ENCODE data around the gene KLK6.

Gene KLK6

GRCh38 chr19:50969413-50969760, at the start of gene KLK6:
Gene KLK6 (minus strand): TSS chr19:50969591. CDS start chr19:50968104, 1,487 bp downstream.
- H3K4me3 ChIP-seq (ENCODE audit: low read depth, low read length), result no peak within 1 kb of the TSS
- DNase-seq (ENCODE audit: low read depth), result no peak

GRCh38 chr19:51018745-51019543, 49.6 kb upstream of the KLK6 start:
- no peak for TF ChIP-seq CTCF (IDR thresholded peaks at IDR 0.05; ENCODE audit: control insufficient read depth, extremely low read depth, insufficient read depth)
- no peak overlapping the region for H3K4me3 ChIP-seq (ENCODE audit: low read depth, low read length)
- DNase-seq (ENCODE audit: low read depth), result no peak

More at GRCh38 chr19:50969413-50969760, at the start of gene KLK6:
- no peak for TF ChIP-seq CTCF (IDR thresholded peaks at IDR 0.05; ENCODE audit: control insufficient read depth, extremely low read depth, insufficient read depth)

DNA sequence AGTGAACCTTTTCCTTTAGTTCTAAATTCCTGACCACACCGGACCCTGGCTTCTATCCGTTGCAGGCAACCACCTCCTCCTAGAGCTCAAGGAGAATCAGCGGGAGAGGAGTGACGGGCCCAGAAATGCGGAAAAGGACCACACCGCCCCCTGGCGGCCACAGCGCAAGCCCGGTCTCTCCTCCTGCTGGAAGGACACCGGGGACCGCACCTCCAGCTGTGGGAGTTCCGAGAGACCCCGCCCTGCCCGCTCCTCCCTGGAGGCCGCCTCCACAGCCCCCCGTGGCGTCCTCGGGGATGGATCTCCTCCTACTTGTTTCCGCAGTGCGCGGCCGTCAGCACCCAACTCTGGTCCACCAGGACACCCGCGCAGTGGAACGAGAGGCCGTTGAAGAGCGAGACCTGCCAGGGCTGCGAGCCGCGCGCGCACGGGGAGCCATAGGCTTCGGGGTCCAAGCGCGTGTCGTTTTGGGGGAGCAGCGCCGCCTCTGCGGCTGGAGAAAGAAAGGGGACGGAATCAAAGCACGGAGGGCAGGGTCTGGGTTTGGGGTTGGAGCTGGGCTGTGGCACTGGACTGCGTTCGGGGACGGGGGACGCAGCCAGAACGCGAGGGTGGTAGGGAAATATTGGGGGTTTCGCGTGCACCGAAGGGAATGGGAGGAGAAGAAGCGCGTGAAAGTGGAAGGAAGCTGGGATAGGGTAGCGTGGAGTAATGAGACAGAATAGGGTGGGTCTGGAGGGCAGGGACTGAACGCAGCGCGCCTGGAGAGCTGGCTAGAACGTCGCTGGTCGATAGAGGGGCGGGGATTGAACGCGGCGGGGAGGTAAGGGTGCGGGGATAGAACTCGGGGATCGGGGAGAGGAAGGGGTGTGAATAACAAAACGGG, 47.6 kb upstream of the KLK6 start:
- peak; percentile 82 for TF ChIP-seq CTCF (IDR thresholded peaks at IDR 0.05; ENCODE audit: control insufficient read depth, extremely low read depth, insufficient read depth)
- DNase-seq (ENCODE audit: low read depth), result no peak
- H3K4me3 ChIP-seq (ENCODE audit: low read depth, low read length), result 0 out of 2 replicates have a peak overlapping the region, but pooled peaks have one; percentile 13

GRCh38 chr19:51015691-51016267, 46.4 kb upstream of the KLK6 start:
- no peak for DNase-seq (ENCODE audit: low read depth)
- H3K4me3 ChIP-seq (ENCODE audit: low read depth, low read length), result no peak overlapping the region
- TF ChIP-seq CTCF (IDR thresholded peaks at IDR 0.05; ENCODE audit: control insufficient read depth, extremely low read depth, insufficient read depth), result no peak

DNA sequence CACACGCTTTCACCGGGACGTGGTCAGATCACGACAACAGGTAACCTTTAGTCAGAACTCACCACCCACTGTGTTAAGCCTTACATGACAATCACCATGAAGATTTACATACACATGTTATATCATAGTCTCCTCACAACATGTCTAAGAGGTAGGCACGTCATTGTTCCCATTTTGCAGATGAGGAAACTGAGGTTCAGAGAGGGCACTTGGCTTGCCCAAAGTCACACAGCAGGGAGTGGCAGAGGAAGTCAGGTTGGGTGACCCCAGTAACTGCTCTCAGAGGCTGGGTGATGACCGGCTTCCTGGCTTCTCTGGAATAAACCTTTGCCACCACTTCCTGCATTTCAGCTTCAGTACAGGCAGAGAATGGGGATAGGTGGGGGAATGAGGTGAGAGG, 44.9 kb upstream of the KLK6 start:
- no peak overlapping the region for H3K4me3 ChIP-seq (ENCODE audit: low read depth, low read length)
- TF ChIP-seq CTCF (IDR thresholded peaks at IDR 0.05; ENCODE audit: control insufficient read depth, extremely low read depth, insufficient read depth), result no peak
- no peak for DNase-seq (ENCODE audit: low read depth)

DNA sequence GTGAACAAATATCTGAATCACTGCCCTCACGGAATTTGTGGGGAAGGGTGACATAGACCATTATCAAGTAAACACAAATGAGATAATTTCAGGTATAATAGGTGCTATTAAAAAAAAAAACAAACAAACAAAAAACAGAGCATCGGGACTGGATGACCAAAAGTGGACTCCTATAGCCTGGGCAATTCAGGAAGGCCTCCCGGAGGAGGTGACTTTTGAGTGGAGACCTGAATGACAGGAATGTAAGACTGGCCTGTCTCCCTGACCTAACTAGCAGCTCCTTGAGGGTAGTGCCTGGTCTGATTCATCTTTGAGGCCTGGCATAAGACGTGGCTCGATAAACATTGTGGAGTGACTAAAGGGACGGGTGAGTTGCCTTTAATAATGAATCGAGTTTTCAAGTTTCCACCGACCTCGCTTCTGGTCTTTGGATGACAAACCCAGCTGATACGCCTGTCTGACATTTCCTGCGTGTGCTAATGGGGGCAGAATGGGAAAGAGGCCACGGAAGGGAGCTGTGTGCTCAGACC, 43.3 kb upstream of the KLK6 start:
- TF ChIP-seq CTCF (IDR thresholded peaks at IDR 0.05; ENCODE audit: control insufficient read depth, extremely low read depth, insufficient read depth), result no peak
- no peak for DNase-seq (ENCODE audit: low read depth)
- H3K4me3 ChIP-seq (ENCODE audit: low read depth, low read length), result no peak overlapping the region

Measured in LNCaP clone FGC (cell line).